HFF-Myc (cell line): ENCODE measurements around the gene CCDC30.
"Not testable (repeated sequence)": the region's sequence is repeated elsewhere in the genome, so short reads cannot be mapped to it uniquely, and the experiment has no call there.

Experiments used
- DNase-seq: peaks from one replicate; pipeline ENCODE4 v3.0.0-alpha.2; 2011; ENCODE audit warnings: low read depth; ENCODE audit errors: extremely low read depth
- H3K4me3 ChIP-seq: replicated peaks from 2 replicates; pipeline ENCODE4 v1.5.1; 2011; ENCODE audit warnings: low read depth, mild to moderate bottlenecking, control low read depth, low read length
- TF ChIP-seq, protein P1 (sequence below): IDR thresholded peaks from 2 replicates; pipeline ENCODE4 v1.5.1; 2012; ENCODE audit warnings: mild to moderate bottlenecking, low read depth, low read length, control low read depth; ENCODE audit errors: missing control alignments

The CCDC30 gene

DNA sequence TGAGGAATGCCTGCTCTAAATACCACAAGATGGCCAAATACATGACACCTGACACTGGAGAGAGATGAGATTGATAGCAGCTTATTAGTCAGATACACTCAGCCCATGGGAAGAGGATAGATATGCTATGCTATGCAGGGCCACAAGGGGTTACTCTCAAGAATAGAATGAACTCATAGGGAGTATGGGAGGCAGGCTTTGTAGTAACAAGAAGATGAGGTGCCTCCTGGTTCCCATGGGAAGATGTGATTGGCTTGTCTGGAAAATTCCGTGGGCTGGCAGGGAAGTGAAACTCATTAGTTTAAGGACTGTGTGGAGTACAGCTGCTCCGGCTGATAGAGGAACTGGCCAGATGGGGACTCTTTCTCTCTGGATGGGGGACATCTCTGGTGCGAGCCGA is 16.5 kb downstream of the CCDC30 start:
- no peak for DNase-seq
- TF ChIP-seq, protein P1, sequence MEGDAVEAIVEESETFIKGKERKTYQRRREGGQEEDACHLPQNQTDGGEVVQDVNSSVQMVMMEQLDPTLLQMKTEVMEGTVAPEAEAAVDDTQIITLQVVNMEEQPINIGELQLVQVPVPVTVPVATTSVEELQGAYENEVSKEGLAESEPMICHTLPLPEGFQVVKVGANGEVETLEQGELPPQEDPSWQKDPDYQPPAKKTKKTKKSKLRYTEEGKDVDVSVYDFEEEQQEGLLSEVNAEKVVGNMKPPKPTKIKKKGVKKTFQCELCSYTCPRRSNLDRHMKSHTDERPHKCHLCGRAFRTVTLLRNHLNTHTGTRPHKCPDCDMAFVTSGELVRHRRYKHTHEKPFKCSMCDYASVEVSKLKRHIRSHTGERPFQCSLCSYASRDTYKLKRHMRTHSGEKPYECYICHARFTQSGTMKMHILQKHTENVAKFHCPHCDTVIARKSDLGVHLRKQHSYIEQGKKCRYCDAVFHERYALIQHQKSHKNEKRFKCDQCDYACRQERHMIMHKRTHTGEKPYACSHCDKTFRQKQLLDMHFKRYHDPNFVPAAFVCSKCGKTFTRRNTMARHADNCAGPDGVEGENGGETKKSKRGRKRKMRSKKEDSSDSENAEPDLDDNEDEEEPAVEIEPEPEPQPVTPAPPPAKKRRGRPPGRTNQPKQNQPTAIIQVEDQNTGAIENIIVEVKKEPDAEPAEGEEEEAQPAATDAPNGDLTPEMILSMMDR = no peak
- H3K4me3 ChIP-seq = no peak overlapping the region

DNA sequence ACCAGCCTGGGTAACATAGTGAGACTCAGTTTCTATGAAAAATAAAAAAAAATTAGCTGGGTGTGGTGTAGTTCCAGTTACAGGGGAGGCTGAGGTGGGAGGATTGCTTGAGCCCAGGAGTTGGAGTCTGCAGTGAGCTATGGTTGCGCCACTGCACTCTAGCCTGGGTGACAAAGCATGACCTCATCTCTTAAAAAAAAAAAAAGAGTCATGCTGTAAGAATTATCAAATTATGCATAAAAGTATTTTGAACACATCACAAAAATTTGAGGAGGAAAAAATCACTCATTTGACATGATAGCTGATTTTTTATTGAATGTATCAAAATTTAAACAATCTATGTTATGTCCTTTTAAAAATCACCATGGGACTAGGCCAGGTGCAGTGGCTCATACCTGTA is 17.8 kb downstream of the CCDC30 start:
- TF ChIP-seq, protein P1 = no peak
- H3K4me3 ChIP-seq = no peak overlapping the region
- DNase-seq = no peak

DNA sequence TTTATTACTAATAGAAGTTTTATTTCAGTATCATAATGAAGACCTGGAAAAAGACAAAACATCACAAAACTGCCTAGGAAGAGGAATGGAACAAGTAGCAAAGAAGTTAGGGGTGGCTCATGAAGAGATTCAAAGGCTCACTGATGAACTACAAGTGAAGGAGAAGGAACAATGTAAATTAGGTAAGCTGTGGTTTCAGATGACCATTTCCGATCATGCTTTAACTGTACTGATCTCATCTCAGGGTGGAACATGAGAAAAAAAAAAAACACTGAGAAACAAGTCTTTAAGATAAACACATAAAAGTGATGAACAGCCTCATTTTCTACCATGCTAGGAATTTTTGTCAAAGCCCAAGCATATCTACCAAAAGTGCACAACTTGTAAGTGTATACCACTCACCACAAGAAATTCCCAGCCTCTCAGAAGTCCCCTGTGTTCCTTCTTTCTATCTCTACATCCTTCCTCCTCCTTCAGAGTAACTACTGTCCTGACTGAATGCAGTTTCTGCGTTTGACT is 19.6 kb downstream of the CCDC30 start:
- TF ChIP-seq, protein P1 = no peak
- no peak for DNase-seq

DNA sequence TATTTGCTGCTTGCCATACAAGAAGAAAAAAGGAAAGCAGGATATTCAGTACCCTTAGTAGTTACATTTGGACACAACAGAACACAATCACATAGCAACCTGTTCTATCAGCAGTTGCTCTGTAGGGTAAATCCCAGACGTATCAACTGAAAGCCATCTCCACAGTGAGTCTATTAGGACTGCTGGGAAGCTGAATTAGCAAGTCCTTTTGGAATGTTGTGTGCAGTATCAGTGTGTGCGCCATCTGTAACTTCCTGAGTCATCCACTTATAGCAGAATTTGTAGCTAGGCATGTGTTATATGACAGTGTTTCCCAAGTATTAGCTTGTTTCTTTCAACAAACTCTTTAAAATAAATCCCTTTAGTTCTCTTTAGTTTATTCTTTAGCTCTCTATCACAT is 21.3 kb downstream of the CCDC30 start:
- DNase-seq = peak; percentile 82
- no peak overlapping the region for H3K4me3 ChIP-seq
- TF ChIP-seq, protein P1 = no peak

More for the DNA sequence above, 19.6 kb downstream of the CCDC30 start:
- no peak overlapping the region for H3K4me3 ChIP-seq

DNA sequence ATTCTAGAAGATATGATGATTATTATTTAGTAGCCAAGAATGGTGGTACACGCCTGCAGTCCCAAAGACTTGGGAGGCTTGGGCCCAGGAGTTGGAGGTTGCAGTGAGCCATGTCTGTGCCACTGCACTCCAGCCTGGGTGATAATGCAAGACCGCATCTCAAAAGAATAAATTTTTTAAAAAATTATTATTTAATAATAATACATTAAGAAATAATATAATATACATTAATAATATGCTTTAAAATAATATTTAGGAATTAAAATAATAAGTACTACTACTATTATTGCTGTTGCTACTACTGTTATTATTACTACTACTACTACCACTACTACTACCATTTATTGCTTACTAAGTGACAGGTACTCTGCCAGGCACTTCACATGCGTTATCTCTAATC is 27.2 kb downstream of the CCDC30 start:
- TF ChIP-seq, protein P1 = no peak
- DNase-seq = no peak
- no peak overlapping the region for H3K4me3 ChIP-seq

DNA sequence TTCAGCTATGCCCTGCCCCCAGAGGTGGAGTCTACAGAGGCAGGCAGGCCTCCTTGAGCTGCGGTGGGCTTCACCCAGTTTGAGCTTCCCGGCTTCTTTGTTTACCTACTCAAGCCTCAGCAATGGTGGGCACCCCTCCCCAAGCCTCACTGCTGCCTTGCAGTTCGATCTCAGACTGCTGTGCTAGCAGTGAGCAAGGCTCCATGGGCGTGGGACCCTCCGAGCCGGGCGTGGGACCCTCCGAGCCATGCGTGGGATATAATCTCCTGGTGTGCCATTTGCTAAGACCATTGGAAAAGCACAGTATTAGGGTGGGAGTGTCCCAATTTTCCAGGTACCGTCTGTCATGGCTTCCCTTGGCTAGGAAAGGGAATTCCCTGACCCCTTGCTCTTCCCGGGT is 38.9 kb downstream of the CCDC30 start:
- H3K4me3 ChIP-seq, DNase-seq: not testable (repeated sequence)

DNA sequence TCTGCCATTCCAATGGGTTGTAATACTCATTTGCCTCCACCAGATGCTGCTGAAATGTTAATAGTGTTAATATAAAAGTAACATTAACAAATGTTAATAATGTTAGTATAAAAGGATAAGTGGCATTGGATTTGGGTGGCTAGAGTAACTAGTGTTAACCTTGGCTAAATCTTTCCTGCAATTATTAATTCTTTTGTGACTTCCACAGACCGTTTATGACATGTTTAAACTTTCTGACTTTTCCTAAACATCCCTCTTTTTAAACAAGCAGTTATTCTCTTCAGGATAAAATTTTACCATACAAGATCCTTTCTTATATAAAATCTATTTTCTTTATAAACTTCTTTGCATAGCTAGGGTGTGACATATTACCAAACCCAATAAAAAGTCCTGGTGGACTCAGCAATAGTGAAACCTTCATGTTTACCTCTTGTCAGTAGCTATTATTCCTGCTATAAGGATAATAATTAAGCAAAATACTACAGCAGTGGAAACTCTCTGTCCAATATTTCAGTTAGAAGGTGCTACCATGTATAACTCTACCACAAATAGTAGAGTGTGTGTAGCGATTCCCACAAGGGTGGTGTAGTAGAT is 41.5 kb downstream of the CCDC30 start:
- TF ChIP-seq, protein P1 = no peak
- no peak overlapping the region for H3K4me3 ChIP-seq
- no peak for DNase-seq
